HG02938 (cell line): ENCODE measurements around the gene RIT2.
"Not testable (repeated sequence)": the region's sequence is repeated elsewhere in the genome, so short reads cannot be mapped to it uniquely, and the experiment has no call there.

Experiments
- ATAC-seq: cut with Tn5 transposase; IDR thresholded peaks from one replicate; pipeline ENCODE4 v1.9.1; 2021; ENCODE audit warnings: mild to moderate bottlenecking, moderate library complexity; ENCODE audit not compliant: unreplicated experiment

RIT2 gene

DNA sequence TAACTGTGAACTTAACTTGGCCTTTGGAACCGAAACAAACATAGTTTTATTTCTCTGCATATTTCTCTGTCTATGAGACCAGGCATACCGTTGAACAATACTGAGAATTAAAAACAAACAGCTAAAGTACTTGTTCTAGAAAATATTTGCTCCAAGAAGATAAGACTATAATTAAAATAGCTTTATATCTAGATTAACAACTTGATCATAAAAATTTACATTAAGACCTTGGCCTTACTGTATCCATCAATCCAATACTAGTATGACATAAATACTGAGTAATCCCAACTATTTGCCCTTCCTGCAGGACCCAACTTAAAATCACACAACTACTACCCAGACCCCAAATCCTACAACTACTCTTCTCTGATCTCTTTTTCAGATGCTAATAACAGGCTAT lies 260.9 kb downstream of the RIT2 start:
- no peak for ATAC-seq

- ATAC-seq = no peak
Measured at GRCh38 chr18:42850174-42851083, 265.1 kb downstream of the RIT2 start.

GRCh38 chr18:42839408-42839807 lies 276.1 kb downstream of the RIT2 start:
- no peak for ATAC-seq

GRCh38 chr18:42838546-42839145 lies 276.8 kb downstream of the RIT2 start:
- ATAC-seq = no peak

- no peak for ATAC-seq
Measured at GRCh38 chr18:42830936-42831335, 284.5 kb downstream of the RIT2 start.

- no peak for ATAC-seq
Measured at GRCh38 chr18:42828881-42829280, 286.6 kb downstream of the RIT2 start.

- ATAC-seq = no peak
Measured at GRCh38 chr18:42824178-42824577, 291.3 kb downstream of the RIT2 start.

GRCh38 chr18:42822711-42823110 lies 292.8 kb downstream of the RIT2 start:
- ATAC-seq = no peak

DNA sequence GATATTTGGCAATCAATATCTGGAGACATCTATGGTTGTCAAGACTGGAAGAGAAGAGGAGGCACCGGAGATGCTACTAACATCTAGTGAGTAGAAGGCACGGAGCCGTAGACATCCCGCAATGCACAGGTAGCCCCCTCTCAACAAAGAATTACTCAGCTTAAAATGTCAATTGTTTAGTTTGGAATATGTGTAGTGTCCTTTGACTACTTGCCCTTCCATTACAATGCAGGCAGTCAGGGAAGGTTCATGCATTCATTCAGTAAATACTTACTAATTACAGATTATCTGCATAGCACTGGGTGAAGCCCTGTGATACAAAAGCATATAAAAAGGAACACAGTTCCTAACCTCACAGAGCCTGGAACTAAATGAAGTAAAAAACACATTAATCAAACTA lies 294.0 kb downstream of the RIT2 start:
- no peak for ATAC-seq

- ATAC-seq = no peak
Measured at GRCh38 chr18:42814618-42815017, 300.9 kb downstream of the RIT2 start.

DNA sequence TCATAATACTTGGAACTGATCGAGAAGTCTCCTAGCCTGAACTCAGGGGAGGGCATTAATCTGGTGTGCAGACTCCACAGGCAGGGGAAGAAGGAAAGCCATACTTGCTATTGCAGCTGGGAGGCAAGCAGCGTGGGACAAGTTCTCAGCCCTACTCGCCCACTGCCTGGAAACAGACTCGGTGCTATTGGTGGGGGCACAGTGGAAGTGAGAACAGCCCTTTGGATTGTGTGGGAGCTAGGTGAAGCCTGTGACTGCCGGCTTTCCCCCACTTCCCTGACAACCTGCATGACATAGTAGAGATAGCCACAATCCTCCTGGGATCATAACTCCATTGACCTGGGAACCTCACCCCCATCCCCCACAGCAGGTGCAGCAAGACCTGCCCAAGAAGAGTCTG lies 301.3 kb downstream of the RIT2 start:
- no peak for ATAC-seq

- ATAC-seq = no peak
Measured at GRCh38 chr18:42813570-42813969, 301.9 kb downstream of the RIT2 start.

GRCh38 chr18:42807887-42808286 lies 307.6 kb downstream of the RIT2 start:
- ATAC-seq = no peak

DNA sequence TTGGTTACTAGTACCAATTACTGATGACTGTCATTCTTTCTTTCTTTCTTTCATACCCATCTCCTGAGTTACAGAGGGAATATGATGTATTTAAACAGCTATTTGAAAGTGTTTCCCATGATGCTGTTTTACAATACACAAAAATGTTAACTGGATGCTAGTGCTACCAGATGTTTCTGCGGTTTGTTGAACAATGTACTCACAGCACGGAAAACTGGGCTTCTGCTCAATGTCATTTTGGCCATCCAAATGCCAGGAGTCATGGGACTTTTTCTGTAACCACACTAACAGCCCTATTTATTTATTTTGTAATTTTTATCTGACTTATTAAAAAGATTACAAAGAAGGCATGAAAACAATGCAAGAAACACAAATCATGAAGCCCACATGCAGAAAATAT lies 313.8 kb downstream of the RIT2 start:
- no peak for ATAC-seq

DNA sequence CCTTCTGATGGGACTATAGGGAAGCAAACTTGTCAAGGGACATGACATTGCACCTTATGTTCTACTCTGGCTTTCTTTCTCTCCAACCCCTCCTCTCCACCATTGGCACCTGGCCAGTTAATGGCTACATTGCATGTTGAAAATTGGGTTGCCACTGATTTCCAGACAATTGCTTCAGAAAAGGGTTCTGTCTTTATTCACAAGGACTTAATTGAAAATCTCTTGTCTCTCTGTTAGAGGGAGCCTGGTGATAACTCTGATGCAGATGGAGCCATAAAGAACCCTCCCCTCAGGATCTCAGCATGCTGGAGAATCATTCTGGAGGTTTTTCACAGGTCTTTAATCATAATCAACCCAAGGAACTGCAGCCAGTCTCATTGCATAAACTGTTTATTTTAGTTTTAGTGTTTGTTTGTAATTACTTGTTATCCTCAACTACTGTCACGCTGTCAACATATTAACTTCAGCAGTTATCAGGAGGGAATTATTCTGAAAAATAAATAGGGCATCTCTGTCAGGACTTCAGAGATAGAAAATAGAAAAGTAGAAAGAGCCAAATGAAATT lies 316.8 kb downstream of the RIT2 start:
- no peak for ATAC-seq

GRCh38 chr18:42795213-42795789 lies 320.2 kb downstream of the RIT2 start:
- not testable (repeated sequence) for ATAC-seq

DNA sequence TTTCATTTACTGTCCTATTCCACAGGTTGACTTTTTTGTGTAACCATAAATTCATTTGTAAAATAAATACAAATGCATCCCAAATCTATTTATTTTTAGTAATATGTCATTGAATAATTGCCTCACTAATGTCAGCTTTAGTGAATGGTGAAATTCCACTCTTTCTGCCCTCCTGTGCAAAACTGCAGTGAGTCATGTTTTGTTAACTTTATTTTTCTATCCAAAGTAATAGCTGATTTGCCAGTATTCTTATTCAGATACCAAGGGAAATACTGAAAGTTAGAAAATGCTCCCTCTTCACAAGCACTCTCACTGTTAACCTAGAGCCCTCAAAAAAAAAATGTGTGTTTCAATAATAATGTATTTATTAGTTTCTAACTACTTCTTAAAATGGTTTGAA lies 322.8 kb downstream of the RIT2 start:
- ATAC-seq = no peak

DNA sequence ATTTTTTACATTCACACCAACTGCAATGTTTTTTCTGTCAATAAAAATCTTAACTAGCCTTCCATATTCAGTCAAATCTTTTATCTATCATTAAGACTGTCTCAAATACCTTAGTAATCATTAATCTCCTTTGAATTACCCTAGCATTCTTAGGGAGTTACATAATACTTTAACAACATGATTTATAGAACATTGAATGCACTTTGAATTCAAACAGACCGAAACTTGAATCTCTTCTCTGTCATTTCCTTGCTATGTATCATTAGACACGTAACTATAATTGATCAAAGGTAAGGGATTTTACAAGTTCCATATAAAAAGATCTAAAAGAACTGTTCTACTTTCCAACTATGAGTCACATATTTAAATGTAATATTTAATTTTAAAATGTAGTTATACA lies 330.9 kb downstream of the RIT2 start:
- ATAC-seq = no peak

GRCh38 chr18:42782929-42783328 lies 332.6 kb downstream of the RIT2 start:
- no peak for ATAC-seq

GRCh38 chr18:42781298-42781815 lies 334.1 kb downstream of the RIT2 start:
- no peak for ATAC-seq

GRCh38 chr18:42780171-42780570 lies 335.3 kb downstream of the RIT2 start:
- no peak for ATAC-seq
